HG02759 (cell line): Measurements from ENCODE around the gene MPRIP.
"Not testable (repeated sequence)": the region's sequence is repeated elsewhere in the genome, so short reads cannot be mapped to it uniquely, and the experiment has no call there.

Experiments used
- ATAC-seq: cut with Tn5 transposase; IDR thresholded peaks from one replicate; pipeline ENCODE4 v1.9.1; 2021; ENCODE audit warnings: mild to moderate bottlenecking, moderate library complexity; ENCODE audit not compliant: unreplicated experiment

The MPRIP gene

DNA sequence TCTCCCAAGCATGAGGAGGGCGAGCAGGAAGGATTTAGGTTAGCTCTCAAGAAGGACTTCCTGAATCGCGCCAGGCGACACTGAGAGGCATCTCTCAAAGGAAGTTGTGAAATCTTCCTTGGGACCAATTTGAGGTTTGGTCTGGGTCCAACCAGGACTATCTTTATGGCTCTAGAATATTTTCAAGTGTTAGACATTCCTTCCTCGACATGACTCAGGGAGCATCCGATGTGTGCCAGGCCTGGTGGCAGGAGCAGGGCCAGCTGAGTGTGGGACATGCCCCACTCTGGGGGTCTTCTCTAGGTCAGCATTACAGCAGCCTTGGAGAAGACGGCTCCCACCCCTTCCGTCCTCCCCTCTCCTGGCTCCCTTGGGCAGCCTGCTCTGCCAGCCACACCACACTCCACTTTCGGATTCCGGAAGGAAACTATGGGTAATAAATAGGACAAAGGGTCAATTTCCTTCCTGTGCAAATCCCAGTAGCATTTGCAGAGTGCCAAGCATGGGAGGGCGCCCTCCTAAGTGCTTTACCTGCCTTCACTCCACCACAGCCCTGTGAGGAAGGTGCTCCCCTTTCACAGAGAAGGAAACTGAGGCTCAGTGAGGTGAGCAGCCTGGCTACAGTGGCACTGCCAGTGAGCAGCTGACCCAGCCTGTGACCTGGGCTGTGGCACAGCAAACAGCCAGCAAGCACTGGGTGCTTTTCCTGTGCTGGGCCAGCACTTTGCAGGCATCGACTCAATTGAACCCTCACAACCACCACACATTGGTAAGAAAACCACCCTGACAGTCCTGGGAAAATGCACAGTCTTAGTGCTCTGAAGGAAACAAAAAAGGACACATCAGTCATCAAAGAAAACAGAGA is 31.0 kb upstream of the MPRIP start:
- not testable (repeated sequence) for ATAC-seq

DNA sequence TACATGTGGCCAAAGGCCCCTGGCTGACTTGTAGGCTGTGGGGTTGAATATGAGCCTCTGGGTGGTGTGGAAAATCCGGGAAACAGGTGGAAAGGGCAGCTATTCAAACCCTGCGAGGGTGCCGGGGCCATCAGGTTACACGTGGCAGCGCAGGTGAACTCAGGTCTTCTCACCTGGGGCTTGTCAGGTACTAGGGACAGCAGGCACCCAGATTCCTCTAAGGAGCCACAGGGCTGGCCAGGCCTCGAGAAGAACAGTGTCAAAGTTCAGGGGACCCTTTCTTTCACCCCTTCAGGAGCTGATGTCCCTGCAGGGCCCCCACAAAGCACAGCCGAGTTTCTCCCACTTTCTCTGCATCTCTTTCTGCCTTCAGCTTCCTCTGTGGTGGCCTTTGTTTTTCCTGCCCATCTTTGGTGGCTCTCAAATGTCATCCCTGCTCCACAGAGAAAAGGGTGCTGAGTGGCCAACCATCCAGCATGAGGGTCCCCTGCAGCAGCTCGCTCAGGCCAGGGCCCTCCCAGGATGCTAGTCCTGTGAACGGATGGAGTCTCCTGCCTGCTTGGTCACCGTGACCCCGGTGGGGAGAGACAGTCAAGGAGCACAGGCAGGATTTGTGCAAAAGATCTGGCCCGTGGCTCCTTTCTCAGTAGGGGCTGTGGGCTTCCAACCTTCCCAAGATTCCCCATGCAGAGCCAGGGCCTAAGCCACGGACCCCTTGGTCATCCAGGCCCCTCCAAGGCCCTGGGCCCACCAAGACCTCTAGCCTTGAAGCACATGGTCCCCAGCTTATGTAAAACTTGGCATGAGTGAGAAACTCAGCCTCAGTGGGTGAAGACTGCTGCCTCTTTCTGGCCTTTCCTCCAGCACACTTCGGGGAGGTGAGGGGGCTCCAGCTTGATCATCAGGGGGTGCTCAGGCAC is 28.2 kb upstream of the MPRIP start:
- not testable (repeated sequence) for ATAC-seq

DNA sequence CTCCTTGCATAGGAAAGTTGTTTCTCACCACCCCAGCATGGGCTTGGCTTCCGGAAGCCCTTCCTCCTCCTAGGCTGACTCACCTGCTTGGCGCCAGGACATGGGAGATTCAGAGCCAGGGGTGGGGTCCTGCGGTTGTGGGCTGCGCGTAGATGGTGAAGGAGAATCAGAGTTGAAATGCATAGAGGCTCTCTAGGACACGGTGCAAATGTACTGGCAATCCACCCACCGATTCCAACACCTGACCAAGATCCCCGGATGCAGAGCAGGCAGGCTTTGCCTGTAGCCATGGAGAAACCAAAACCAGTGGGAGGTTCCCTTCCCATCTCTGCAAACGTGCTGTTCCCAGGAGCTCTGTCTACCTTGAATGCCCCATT is 27.5 kb upstream of the MPRIP start:
- not testable (repeated sequence) for ATAC-seq

DNA sequence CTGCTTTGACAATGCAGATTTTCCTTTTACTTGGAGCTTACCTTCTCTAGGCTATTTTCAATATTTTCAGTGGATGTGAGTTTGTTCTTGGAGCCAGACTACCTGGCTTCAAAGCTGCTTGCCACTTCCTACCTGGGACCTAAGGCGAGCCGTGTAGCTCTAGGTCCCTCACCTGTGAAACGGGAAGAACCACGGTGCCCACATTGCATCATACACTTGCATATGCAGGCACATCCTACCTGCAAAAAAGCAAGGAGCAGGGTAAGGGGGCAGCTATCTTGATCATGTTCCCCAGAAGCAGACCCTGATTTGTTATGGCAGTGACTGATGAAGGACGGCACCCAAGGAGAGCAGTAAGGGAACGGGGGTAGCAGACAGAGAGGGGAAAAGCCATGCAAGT is 27.0 kb upstream of the MPRIP start:
- no peak for ATAC-seq

DNA sequence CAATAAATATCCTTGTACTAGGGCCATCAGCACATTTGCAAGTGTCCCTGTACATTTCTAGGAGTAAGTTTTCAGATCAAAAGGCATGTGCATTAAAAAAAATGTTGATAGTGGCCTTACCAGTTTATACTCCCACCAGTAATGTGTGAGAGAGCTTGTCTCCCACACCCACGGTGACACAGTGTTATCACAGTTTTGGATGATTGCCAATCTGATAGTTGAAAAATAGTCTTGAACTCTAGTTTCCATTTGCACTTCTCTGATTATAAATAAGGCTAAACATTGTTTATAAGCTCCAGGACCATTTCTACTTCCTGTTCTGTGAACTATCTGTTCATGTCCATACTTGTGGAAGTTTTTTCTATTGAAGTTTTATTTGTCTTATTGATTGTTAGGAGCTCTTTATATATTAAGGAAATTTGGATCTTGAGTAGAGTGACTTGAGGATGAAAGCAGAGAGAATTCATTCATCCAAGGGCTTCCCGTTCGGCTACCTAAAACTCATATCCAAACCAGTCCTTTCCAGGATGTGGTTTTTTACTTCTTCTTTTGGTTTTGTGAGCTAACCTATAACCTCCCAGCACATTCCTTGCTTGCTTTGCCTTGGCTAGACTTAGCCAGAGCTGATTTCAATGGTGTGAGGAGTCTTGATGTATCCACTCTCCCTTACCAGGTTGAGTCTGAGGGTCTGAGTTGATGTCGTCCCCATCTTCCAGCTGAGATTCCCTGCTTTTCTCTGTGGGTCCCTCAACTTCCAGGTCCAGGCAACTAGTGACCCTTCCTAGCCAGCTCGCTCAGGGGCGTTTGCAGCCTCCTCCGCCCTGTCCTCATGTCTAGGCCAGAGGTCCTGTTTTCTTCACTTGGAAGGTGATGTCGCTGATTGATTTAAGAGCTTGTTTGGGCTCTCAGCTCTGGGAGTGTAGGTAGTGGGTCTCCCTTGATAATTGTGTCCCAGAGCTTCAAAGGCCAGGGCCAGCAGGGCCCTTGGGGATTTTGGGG is 25.8 kb upstream of the MPRIP start:
- ATAC-seq: not testable (repeated sequence)

DNA sequence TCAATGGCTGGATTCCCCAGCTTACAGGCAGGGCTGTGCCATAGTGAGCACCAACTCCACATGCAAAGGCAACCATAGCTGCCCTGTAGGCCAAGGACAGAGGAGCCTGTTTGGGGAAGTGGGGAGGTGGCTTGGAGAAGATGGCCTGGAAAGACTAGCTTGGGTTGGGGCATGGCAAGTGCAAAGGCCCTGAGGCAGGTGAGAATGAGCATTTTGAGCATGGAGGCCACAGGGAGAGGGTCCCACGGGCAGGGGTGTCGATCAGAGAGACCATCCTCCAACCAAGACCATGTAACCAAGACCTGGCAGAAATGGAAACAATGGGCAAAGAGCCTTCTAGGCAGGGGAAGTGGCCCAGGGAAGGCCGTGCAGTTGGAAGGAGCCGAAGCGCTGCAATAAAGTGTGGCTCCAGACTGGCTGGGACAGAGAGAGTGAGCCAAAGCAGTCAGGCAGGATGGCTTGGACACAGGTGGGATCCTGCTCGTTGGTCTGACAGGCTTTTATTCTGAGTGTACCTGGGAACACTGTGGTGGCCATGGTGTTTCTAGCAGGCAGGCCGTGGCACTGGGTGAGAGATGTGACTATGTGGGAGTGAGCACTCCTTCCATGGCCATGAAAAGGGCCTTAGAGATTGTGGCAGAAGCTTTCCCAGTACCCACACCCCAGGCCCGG is 24.8 kb upstream of the MPRIP start:
- ATAC-seq: no peak

DNA sequence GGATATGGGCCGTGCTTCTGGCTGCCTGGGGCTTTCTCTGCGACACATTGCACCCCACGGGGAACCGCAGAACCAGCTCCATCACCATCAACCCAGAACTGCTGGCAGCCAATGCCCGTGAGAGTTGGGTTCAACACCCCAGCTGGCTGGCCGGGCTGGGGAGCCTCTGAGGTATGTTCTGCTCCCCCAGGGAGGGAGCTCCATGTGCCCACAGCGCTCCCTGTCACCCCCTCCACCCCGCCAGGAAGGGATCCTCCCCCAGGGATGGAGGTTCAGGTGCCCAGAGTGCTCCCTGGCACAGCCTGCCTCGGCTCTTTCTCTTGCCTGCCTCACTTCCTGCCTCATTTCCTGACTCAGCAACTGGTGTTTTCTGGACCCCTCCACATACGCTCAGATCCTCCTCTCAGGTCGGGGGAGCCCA is 24.2 kb upstream of the MPRIP start:
- ATAC-seq: no peak

DNA sequence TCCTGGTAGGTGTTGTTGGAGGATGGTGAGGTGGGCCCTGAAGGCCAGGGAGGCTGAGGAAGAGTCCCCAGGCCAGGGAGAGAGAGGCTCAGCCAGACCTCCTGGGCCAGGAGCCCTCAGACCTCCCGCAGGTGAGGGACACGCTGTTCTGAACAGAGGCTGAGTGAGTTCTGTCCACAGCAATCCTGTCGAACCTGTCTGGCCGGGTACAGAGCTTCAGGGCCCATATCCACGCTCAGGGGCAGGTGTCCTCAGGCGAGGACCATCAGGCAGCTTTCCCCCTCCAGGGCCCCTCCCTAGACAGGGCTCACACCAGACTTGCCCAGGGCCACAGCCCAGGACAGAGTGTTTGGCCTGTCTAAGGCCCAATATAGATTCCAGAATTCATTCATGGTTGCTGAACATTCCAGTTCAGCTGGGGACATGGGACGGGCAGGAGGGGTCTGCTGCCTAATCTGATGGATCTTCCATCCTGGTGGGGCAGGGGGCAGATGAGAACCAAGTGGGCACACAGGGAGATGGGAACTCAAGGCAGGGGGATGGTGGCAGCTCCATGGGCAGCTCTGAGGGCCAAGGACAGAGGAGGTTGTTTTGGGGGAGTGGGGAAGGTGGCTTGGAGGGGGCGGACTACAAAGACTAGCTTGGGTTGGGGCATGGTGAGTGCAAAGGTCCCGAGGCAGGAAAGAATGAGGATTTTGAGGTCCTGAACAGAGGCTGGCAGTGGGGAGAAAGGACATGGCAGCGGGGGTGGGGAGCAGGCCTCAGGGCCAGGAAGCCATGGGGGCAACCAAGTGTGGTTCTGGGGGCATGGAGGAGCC is 23.4 kb upstream of the MPRIP start:
- no peak for ATAC-seq

DNA sequence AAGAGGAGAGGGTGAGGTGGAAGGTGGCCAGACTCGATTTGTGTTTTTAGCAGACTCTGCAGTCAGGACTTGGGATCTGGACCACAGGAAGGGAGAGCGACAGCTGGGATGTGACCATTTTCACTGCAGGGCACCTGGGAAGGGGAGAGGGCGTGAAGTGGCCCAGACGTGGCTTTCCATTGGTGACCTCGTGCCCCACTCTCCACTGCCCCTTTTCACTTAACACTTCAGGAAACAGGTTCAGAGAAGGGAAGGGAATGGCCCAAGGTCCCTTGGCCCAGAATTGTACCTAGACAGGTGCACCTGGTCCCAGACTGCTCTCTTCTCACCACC is 22.9 kb upstream of the MPRIP start:
- ATAC-seq: no peak

DNA sequence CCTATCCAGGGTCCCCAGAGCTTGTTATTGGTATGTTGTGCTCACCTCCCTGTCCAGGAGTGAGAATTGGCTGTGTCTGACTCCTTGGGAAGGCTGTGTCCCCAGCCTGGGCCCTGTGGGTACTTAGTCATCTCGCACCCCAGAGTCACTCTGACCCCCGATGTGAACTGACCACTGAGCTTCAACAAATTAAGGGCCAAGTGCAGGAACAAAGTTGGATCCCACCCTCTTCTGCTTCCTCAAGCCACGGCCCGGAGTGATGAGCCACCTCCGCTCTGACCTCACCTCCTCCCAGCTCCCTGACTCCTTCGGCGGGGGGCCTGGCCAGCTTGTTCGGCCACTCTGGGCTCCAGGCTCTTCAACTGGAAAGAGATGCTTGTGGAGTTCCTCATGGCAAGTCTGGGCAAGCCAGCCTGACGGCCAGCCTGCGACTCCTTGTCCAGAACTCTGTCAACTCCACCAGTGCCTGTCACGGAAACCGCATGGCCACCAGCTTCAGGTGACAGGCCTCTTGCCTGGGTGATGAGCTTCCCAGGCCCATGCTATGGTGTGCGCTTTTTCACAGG is 22.3 kb upstream of the MPRIP start:
- ATAC-seq: no peak

DNA sequence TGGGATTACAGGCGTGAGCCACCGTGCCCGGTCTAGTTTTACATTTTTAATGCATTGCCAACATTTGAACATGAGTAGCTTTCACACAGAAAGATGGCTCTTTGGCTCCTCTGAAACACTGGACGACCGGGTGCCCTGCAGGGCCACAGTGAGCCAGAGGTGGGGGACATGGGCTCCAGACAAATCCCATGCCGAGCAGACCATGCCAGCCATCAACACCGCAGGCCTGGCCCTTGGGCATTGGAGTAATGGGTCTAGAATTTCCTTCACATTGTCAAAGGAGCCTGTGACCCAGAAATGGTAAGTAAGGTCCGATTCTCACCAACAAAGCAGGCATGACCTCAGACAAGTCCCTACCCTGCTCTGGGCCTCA is 21.4 kb upstream of the MPRIP start:
- ATAC-seq: no peak

DNA sequence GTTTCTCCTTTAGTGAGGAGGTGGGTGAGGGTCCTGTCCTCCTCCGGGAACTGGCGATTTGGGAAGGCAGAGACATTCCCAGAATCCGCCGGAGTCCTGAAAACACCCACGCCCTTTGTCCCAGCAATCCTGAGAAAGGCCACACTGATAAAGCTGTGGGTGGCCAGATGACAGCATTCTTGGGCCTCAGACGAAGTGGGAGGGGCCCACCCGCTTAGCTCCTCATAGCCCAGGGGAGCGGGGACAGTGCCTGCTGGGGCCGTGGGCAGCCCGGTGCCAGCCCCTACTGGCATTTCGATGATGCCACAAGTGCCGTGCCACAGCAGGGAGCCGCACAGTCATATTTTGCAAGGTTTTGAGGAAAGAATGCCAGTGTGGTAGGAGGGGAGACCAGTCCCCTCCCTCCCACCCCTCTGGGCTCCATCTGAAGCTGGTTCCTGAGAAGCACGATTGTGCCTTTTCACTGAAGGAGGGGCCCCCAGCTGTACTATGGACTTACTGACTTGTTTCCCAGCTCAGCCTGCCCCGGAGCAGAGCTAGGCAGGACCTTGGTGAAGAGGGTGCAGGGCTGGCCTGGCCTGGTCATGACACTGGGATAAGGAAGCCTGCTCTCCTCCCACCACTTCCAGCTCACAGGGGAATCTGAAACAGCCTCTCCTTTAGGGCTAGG is 20.9 kb upstream of the MPRIP start:
- ATAC-seq: no peak

DNA sequence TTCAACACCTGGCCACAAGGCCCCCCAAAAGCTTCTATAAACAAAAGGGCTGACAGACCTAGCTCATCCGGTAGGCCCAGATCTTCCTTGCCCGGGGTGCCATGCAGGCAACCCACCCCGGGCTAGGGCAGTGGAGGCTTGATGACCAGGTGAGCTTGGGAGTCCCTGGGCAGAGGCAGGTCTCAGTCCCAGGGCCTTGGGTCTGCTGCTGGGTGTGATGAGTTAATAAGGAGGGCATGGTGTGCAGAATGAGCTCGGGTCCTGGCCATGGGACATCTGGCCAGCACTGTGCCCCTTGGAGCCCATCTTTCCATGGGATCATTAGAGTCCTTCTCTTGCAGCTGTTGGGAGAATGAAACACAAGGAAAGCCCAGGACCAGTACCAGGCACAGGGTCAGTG is 20.2 kb upstream of the MPRIP start:
- ATAC-seq: no peak

DNA sequence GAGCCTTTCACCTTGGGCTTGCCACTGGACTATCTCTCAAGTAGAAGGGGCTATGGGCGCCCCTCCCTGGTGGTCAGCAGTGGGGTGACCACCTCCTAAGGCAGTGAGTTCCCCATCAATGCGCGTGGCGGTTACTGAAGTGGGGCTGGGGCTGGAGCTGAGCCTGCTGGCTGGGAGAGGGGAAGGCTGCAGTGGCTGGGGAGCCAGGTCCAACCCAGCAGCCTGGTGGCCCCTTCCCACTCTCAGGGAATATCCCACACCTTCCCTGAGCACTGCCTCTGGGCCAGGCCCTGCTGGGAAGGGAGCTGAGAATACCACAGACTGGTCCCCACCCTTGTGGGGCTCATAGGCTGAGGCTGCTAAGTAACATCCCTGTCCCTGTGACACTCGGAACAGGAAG is 19.8 kb upstream of the MPRIP start:
- no peak for ATAC-seq

DNA sequence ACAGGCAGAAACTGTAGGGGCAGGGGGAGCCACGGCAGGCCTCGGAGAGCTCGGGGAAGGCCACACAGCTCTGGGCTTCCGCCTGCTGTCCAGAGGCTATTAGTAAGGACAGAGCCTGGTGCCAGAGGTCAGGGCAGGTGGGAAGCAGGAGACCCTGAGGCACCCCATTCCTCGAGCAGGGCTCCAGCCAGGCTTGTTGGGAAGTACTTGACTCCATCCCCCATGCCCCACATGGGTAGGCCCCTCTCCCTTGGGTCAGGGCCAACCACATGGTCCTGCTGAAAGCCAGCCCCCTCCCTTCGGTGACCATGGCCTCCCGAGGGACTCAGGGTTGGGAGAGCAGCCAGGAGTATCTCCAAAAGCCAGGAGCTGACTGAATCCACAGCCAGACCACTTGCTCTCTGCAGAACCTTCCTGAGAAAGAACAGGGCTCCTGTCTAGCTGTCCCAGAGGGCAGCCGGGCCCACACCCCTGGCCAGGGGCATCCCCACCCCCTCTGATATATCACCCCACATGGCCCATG is 17.4 kb upstream of the MPRIP start:
- ATAC-seq: no peak

DNA sequence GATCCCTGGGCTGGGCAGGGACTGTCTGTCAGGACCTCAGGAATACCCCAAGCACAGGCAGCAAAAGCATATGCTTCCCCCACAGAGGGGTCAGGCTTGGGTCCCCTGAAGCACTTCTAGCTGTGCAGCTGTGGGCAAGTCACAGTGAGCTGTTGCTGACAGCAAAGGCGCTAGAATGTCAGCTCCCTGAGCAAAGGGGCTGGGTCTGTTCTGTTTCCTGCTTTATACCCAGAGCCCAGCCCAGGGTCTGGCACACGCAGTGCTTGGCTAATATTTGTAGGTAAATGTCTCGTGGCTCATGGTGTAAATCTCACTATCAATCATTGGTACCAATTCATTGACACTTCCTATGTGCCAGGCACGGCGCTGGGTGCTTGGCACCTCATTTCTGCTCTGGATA is 16.6 kb upstream of the MPRIP start:
- ATAC-seq: no peak

DNA sequence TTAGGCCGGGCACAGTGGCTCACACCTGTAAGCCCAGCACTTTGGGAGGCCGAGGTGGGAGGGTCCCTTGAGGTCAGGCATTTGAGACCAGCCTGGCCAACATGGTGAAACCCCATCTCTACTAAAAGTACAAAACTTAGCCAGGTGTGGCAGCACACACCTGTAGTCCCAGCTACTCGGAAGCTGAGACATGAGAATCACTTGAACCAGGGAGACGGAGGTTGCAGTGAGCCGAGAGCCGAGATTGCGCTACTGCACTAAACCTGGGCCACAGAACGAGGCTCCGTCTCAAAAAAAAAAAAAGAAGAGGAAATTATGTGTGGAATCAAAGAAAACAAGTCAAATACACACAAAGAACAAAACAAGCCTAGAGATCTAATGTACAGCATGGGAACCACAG is 16.1 kb upstream of the MPRIP start:
- no peak for ATAC-seq

DNA sequence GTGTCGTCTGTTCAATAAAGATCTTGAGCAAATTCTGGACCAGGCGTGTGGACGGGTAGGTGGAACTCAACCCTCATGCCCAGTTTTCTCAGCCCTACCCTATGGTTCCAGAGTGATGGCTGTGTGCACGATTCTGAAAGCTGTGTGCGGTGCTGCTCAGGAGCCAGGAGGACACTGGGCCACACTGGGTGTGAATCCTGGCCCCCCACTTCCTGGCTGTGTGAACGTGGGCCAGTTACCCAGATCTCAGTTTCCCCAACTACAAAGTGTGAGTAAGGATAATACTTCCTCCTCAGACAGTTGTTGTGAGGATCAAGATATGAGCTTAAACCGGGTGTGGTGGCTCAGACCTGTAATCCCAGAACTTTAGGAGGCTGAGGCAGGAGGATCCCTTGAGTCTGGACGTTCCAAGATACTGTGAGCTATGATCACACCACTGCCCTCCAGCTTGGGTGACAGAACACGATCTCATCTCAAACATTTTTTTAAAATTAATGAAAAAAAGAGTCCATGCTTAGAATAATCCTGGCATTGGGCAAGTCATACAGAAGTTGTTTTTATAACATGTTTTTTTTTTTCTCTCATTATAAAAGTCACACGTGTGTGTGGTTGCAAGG is 14.7 kb upstream of the MPRIP start:
- ATAC-seq: no peak
